ENCODE data around the gene DOCK2.

The DOCK2 gene

DNA sequence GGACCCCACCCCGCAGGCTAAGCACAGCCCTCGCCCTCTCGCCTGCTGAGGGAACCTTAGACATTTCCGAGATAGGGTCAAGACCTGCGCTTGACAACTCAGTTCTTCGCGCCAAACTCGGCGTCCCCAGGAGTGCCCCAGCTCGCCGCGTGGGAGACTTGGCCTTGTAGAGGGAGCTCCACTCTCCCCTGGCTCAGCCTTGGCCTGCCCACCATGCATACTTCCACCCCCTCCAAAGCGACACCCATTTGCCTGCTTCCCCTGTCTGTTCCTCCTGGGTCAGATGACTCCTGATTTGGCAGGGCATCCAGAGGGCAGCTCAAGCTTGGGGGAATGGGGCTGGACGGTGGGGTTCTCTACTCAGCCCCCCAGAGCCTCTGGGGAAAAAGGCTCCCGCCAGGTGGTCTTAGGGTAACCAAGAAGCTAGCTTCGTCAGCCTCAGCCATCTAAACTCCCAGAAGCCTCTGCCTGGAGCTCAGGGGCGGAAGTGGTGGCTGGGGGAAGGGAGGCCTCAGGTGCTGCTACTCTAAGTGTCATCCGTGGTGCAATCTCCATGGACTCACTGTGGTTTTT, 560 bp downstream of the DOCK2 start (continued):
- TF ChIP-seq WT1 (tag by site-specific recombination; IDR thresholded peaks at IDR 0.05): no peak
- TF ChIP-seq, protein P1, sequence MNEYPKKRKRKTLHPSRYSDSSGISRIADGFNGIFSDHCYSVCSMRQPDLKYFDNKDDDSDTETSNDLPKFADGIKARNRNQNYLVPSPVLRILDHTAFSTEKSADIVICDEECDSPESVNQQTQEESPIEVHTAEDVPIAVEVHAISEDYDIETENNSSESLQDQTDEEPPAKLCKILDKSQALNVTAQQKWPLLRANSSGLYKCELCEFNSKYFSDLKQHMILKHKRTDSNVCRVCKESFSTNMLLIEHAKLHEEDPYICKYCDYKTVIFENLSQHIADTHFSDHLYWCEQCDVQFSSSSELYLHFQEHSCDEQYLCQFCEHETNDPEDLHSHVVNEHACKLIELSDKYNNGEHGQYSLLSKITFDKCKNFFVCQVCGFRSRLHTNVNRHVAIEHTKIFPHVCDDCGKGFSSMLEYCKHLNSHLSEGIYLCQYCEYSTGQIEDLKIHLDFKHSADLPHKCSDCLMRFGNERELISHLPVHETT (tag by site-specific recombination; IDR thresholded peaks at IDR 0.05): no peak

- POLR2A ChIA-PET: no interaction called here
- CTCF ChIA-PET: no interaction called here
- no peaks in the 10 kb centered on the region for H3K9me3 ChIP-seq (ENCODE audit: control insufficient read depth, insufficient read depth, low read depth, low read length)
- H3K4me3 ChIP-seq (ENCODE audit: low read depth, low read length): no peak overlapping the region
- H3K4me1 ChIP-seq (ENCODE audit: control insufficient read depth, insufficient read depth, low read length): no peaks in the 10 kb centered on the region
- no peak for TF ChIP-seq ZSCAN30 (tag by site-specific recombination; IDR thresholded peaks at IDR 0.05)
- TF ChIP-seq PRDM6 (tag by site-specific recombination; IDR thresholded peaks at IDR 0.05): no peak
- no peak for TF ChIP-seq ZNF398 (tag by site-specific recombination; IDR thresholded peaks at IDR 0.05)
- TF ChIP-seq, protein P2, sequence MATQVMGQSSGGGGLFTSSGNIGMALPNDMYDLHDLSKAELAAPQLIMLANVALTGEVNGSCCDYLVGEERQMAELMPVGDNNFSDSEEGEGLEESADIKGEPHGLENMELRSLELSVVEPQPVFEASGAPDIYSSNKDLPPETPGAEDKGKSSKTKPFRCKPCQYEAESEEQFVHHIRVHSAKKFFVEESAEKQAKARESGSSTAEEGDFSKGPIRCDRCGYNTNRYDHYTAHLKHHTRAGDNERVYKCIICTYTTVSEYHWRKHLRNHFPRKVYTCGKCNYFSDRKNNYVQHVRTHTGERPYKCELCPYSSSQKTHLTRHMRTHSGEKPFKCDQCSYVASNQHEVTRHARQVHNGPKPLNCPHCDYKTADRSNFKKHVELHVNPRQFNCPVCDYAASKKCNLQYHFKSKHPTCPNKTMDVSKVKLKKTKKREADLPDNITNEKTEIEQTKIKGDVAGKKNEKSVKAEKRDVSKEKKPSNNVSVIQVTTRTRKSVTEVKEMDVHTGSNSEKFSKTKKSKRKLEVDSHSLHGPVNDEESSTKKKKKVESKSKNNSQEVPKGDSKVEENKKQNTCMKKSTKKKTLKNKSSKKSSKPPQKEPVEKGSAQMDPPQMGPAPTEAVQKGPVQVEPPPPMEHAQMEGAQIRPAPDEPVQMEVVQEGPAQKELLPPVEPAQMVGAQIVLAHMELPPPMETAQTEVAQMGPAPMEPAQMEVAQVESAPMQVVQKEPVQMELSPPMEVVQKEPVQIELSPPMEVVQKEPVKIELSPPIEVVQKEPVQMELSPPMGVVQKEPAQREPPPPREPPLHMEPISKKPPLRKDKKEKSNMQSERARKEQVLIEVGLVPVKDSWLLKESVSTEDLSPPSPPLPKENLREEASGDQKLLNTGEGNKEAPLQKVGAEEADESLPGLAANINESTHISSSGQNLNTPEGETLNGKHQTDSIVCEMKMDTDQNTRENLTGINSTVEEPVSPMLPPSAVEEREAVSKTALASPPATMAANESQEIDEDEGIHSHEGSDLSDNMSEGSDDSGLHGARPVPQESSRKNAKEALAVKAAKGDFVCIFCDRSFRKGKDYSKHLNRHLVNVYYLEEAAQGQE (tag by site-specific recombination; IDR thresholded peaks at IDR 0.05): peak; percentile 93
- H3K36me3 ChIP-seq (ENCODE audit: control insufficient read depth in 2 of 2, insufficient read depth in 1 of 2, low read length in 2 of 2): no peaks in the 10 kb centered on the region
- no peak overlapping the region for H3K27ac ChIP-seq (ENCODE audit: extremely low read depth, low read depth, low read length)
Measured at GRCh38 chr5:169641253-169641652, 4.2 kb downstream of the DOCK2 start.

- no peaks in the 10 kb centered on the region for H3K36me3 ChIP-seq (ENCODE audit: control insufficient read depth in 2 of 2, insufficient read depth in 1 of 2, low read length in 2 of 2)
- CTCF ChIA-PET: no interaction called here
- no peaks in the 10 kb centered on the region for H3K9me3 ChIP-seq (ENCODE audit: control insufficient read depth, insufficient read depth, low read depth, low read length)
- no peaks in the 10 kb centered on the region for H3K4me1 ChIP-seq (ENCODE audit: control insufficient read depth, insufficient read depth, low read length)
- H3K27ac ChIP-seq (ENCODE audit: extremely low read depth, low read depth, low read length): no peak overlapping the region
- H3K4me3 ChIP-seq (ENCODE audit: low read depth, low read length): no peak overlapping the region
- POLR2A ChIA-PET: no interaction called here
- TF ChIP-seq ZNF292 (tag by site-specific recombination; IDR thresholded peaks at IDR 0.05; ENCODE audit: borderline replicate concordance, low read depth): no peak
- TF ChIP-seq, protein P3, sequence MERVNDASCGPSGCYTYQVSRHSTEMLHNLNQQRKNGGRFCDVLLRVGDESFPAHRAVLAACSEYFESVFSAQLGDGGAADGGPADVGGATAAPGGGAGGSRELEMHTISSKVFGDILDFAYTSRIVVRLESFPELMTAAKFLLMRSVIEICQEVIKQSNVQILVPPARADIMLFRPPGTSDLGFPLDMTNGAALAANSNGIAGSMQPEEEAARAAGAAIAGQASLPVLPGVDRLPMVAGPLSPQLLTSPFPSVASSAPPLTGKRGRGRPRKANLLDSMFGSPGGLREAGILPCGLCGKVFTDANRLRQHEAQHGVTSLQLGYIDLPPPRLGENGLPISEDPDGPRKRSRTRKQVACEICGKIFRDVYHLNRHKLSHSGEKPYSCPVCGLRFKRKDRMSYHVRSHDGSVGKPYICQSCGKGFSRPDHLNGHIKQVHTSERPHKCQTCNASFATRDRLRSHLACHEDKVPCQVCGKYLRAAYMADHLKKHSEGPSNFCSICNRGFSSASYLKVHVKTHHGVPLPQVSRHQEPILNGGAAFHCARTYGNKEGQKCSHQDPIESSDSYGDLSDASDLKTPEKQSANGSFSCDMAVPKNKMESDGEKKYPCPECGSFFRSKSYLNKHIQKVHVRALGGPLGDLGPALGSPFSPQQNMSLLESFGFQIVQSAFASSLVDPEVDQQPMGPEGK (tag by site-specific recombination; IDR thresholded peaks at IDR 0.05): no peak
- no peak for TF ChIP-seq ZNF530 (tag by site-specific recombination; IDR thresholded peaks at IDR 0.05; ENCODE audit: low read depth)
- TF ChIP-seq ZNF366 (tag by site-specific recombination; conservative IDR thresholded peaks at IDR 0.05): no peak
- no peak for TF ChIP-seq ZNF112 (tag by site-specific recombination; IDR thresholded peaks at IDR 0.05)
- no peak for TF ChIP-seq REPIN1 (tag by site-specific recombination; IDR thresholded peaks at IDR 0.05; ENCODE audit: low read depth)
- no peak for TF ChIP-seq ZBTB44 (tag by site-specific recombination; IDR thresholded peaks at IDR 0.05)
- no peak for TF ChIP-seq ZNF140 (tag by site-specific recombination; IDR thresholded peaks at IDR 0.05)
- TF ChIP-seq SALL2 (tag by site-specific recombination; IDR thresholded peaks at IDR 0.05; ENCODE audit: borderline replicate concordance): no peak
- no peak for TF ChIP-seq HIC1 (tag by site-specific recombination; IDR thresholded peaks at IDR 0.05)
- no peak for TF ChIP-seq SCRT2 (tag by site-specific recombination; IDR thresholded peaks at IDR 0.05)
Measured at GRCh38 chr5:169646856-169647255, 9.8 kb downstream of the DOCK2 start.

Data from HEK293 (cell line).